Parathyroid adenoma (tissue), 2 donors: Measurements from ENCODE around the gene ZFAND3.

Source experiments
- H2AFZ ChIP-seq: fragments of 300-600 bp; sonication (generic); one replicate; pipeline ENCODE4 v1.7.0; 2017; ENCODE audit warnings: antibody characterized with exemption, mild to moderate bottlenecking
- H3K27ac ChIP-seq: fragments of 300-600 bp; sonication (generic); one replicate; pipeline ENCODE4 v1.7.0; 2017
- H3K27me3 ChIP-seq: fragments of 300-600 bp; sonication (generic); one replicate; pipeline ENCODE4 v1.7.0; 2017; ENCODE audit warnings: low read length; ENCODE audit not compliant: control insufficient read depth, insufficient read depth
- H3K36me3 ChIP-seq: fragments of 300-600 bp; sonication (generic); one replicate; pipeline ENCODE4 v1.7.0; 2017; ENCODE audit warnings: low read length; ENCODE audit not compliant: control insufficient read depth, insufficient read depth
- H3K4me1 ChIP-seq: fragments of 300-600 bp; sonication (generic); one replicate; pipeline ENCODE4 v1.7.0; 2017; ENCODE audit warnings: control low read depth
- H3K4me2 ChIP-seq: fragments of 300-600 bp; sonication (generic); one replicate; pipeline ENCODE4 v1.7.0; 2017; ENCODE audit warnings: low read length
- H3K4me3 ChIP-seq: fragments of 300-600 bp; sonication (generic); one replicate; pipeline ENCODE4 v1.7.0; 2017; ENCODE audit warnings: low read depth, low read length
- H3K79me2 ChIP-seq: fragments of 300-600 bp; sonication (generic); one replicate; pipeline ENCODE4 v1.7.0; 2017; ENCODE audit warnings: control low read depth
- H3K9ac ChIP-seq: fragments of 300-600 bp; sonication (generic); one replicate; pipeline ENCODE4 v1.7.0; 2017; ENCODE audit warnings: mild to moderate bottlenecking
- H3K9me3 ChIP-seq: fragments of 300-600 bp; sonication (generic); one replicate; pipeline ENCODE4 v1.7.0; 2017; ENCODE audit warnings: low read length; ENCODE audit not compliant: control insufficient read depth
- CTCF ChIP-seq: fragments of 300-600 bp; sonication (generic); IDR thresholded peaks from one replicate; pipeline ENCODE4 v1.7.0; 2017; ENCODE audit warnings: antibody characterized with exemption, mild to moderate bottlenecking
- donor health status: primary hyperparathyroidism.

The ZFAND3 gene

GRCh38 chr6:37819177-37819801 lies at the start of gene ZFAND3:
ZFAND3 (plus strand) TSS chr6:37819727; CDS start chr6:37819946, 219 bp downstream.
- H3K4me1 ChIP-seq: peaks cover 11% of the 10 kb centered on the region
- H3K9ac ChIP-seq: peak within 1 kb of the TSS; percentile 63
- no peak for TF ChIP-seq CTCF
- peaks cover 31% of the 10 kb centered on the region for H3K79me2 ChIP-seq
- no peaks in the 10 kb centered on the region for H3K36me3 ChIP-seq
- peak within 1 kb of the TSS; percentile 97 for H3K27ac ChIP-seq
- no peaks in the 10 kb centered on the region for H3K27me3 ChIP-seq
- peak within 1 kb of the TSS; percentile 100 for H3K4me2 ChIP-seq
- H2AFZ ChIP-seq: peak within 1 kb of the TSS; percentile 96
- no peaks in the 10 kb centered on the region for H3K9me3 ChIP-seq
- peak within 1 kb of the TSS; percentile 95 for H3K4me3 ChIP-seq

GRCh38 chr6:37774028-37774680 lies 45.4 kb upstream of the ZFAND3 start:
- H3K4me2 ChIP-seq: no peak overlapping the region

GRCh38 chr6:37776566-37776965 lies 43.0 kb upstream of the ZFAND3 start:
- Histone ChIP-seq H3K79me2 (no peaks in the 10 kb centered on the region), H3K9me3 (no peaks in the 10 kb centered on the region)

More at GRCh38 chr6:37774028-37774680, 45.4 kb upstream of the ZFAND3 start:
- Histone ChIP-seq H3K9me3 (no peaks in the 10 kb centered on the region), H2AFZ (no peak overlapping the region), H3K27ac (no peak overlapping the region), H3K9ac (no peak overlapping the region), H3K36me3 (no peaks in the 10 kb centered on the region), H3K27me3 (no peaks in the 10 kb centered on the region), H3K4me1 (peaks cover 7% of the 10 kb centered on the region), H3K79me2 (no peaks in the 10 kb centered on the region), H3K4me3 (no peak overlapping the region)
- no peak for TF ChIP-seq CTCF

GRCh38 chr6:37777272-37777834 lies 42.2 kb upstream of the ZFAND3 start:
- H3K9ac ChIP-seq: no peak overlapping the region
- H3K9me3 ChIP-seq: no peaks in the 10 kb centered on the region
- H3K79me2 ChIP-seq: no peaks in the 10 kb centered on the region
- H3K4me1 ChIP-seq: peaks cover 11% of the 10 kb centered on the region
- no peaks in the 10 kb centered on the region for H3K27me3 ChIP-seq
- no peak overlapping the region for H3K27ac ChIP-seq
- H3K36me3 ChIP-seq: no peaks in the 10 kb centered on the region
- H3K4me3 ChIP-seq: no peak overlapping the region
- TF ChIP-seq CTCF: no peak
- H2AFZ ChIP-seq: peak overlapping the region; percentile 66
- H3K4me2 ChIP-seq: no peak overlapping the region

More at GRCh38 chr6:37776566-37776965, 43.0 kb upstream of the ZFAND3 start:
- no peak overlapping the region for H3K4me2 ChIP-seq
- peak overlapping the region; percentile 66 for H2AFZ ChIP-seq
- H3K4me3 ChIP-seq: no peak overlapping the region
- TF ChIP-seq CTCF: no peak
- no peak overlapping the region for H3K9ac ChIP-seq
- no peaks in the 10 kb centered on the region for H3K27me3 ChIP-seq
- peaks cover 11% of the 10 kb centered on the region for H3K4me1 ChIP-seq
- H3K36me3 ChIP-seq: no peaks in the 10 kb centered on the region
- H3K27ac ChIP-seq: no peak overlapping the region
